Esophagus squamous epithelium (tissue), 4 donors: Measurements from ENCODE around the gene KLHL4.
"Not testable (repeated sequence)": the region's sequence is repeated elsewhere in the genome, so short reads cannot be mapped to it uniquely, and the experiment has no call there.

Experiments
- CTCF ChIP-seq, 6 experiments: fragments of 450-650 bp in 4 of 6; fragments of 200-600 bp in 2 of 6; sonication (generic) in 2 of 6; IDR thresholded peaks; one replicate each; pipeline ENCODE4 v1.5.1; 2016 to 2019; ENCODE audit warnings: antibody characterized with exemption in 6 of 6, mild to moderate bottlenecking in 4 of 6, moderate library complexity in 4 of 6
- POLR2A ChIP-seq, 4 donors: fragments of 450-650 bp; IDR thresholded peaks; one replicate each; pipeline ENCODE4 v1.6.1; 2017; ENCODE audit warnings: antibody characterized with exemption in 4 of 4, mild to moderate bottlenecking in 4 of 4, moderate library complexity in 3 of 4

- TF ChIP-seq CTCF, POLR2A (IDR thresholded peaks at IDR 0.05): not testable (repeated sequence)
Observed at GRCh38 chrX:87688113-87688748, 170.6 kb downstream of the KLHL4 start.
